HCT116 (cell line): Measurements from ENCODE around the gene KCND3. TPM values are rescaled to one million over a fixed set of nuclear protein-coding genes. Genes with fewer than 3 reads are reported as not detected.

Experiments
- ATAC-seq: fragments of 200-7000 bp; cut with Tn5 transposase; 2 replicates; pipeline ENCODE4 v1.9.1; 2020; ENCODE audit warnings: mild to moderate bottlenecking, moderate library complexity
- BruUV-seq: library from RNA; stranded (reverse); fragments of 400-500 nt; replicated peaks from 2 replicates; lab custom pipeline; 2021; lab: Mats Ljungman, UMichigan
- CTCF ChIA-PET: fragments of 300-600 bp; sonication (Branson Sonifier 250); formaldehyde crosslinking; loops from one replicate; lab custom pipeline; 2021; ENCODE audit warnings: antibody characterized with exemption; lab: Charles Lee
- POLR2A ChIA-PET: fragments of 300-600, 350-600 bp; sonication (Branson Sonifier 250); formaldehyde crosslinking; loops from one replicate; lab custom pipeline; 2021; ENCODE audit warnings: antibody characterized with exemption; lab: Charles Lee
- RAD21 ChIA-PET, 2 experiments: fragments of 300-600 bp; sonication (Branson Sonifier 250); formaldehyde crosslinking; loops; one replicate each; lab custom pipeline; 2023; ENCODE audit warnings: low total read pairs in 2 of 2; ENCODE audit not compliant: uncharacterized antibody in 2 of 2, unreplicated experiment in 2 of 2, low non-redundant PET in 1 of 2; lab: Charles Lee
- DNase-seq: peaks from one replicate; pipeline ENCODE4 v3.0.0-alpha.2; 2010; ENCODE audit warnings: low read depth, low spot score
- H2AFZ ChIP-seq: fragments of 200-600 bp; shearing (Covaris generic), sonication (generic); 2 replicates; pipeline ENCODE4 v1.6.1; 2017; ENCODE audit warnings: low read depth, mixed run types, mixed read lengths, antibody characterized with exemption, low read length; ENCODE audit not compliant: poor library complexity, severe bottlenecking
- H3K27ac ChIP-seq: 2 replicates; pipeline ENCODE4 v1.5.1; 2012; ENCODE audit warnings: low read depth, low read length
- H3K27me3 ChIP-seq: fragments of 200-600 bp; sonication (generic); 2 replicates; pipeline ENCODE4 v1.6.1; 2016; ENCODE audit warnings: mixed run types, low read length, mixed read lengths; ENCODE audit not compliant: insufficient read depth
- H3K36me3 ChIP-seq, 2 experiments: fragments of 200-500 bp in 1 of 2; fragments of 200-600 bp in 1 of 2; sonication (Bioruptor generic) in 1 of 2; sonication (generic) in 1 of 2; 2 replicates each; pipeline versions ENCODE4 v1.5.1 to v1.6.1; 2014 to 2016; ENCODE audit warnings: low read length in 2 of 2, inconsistent platforms in 1 of 2, mixed read lengths in 1 of 2, mixed run types in 1 of 2; ENCODE audit not compliant: insufficient read depth in 2 of 2, control insufficient read depth in 1 of 2
- H3K4me1 ChIP-seq, 2 experiments: fragments of 200-600 bp in 1 of 2; sonication (generic) in 1 of 2; 2 replicates each; pipeline versions ENCODE4 v1.5.1 to v1.6.1; 2012 to 2017; ENCODE audit warnings: low read length in 2 of 2, inconsistent platforms in 1 of 2, mild to moderate bottlenecking in 1 of 2, mixed read lengths in 1 of 2, mixed run types in 1 of 2, moderate library complexity in 1 of 2; ENCODE audit not compliant: insufficient read depth in 2 of 2, control insufficient read depth in 1 of 2
- H3K4me2 ChIP-seq: fragments of 200-600 bp; sonication (generic); 2 replicates; pipeline ENCODE4 v1.6.1; 2017; ENCODE audit warnings: mixed run types, low read length, mixed read lengths
- H3K4me3 ChIP-seq, 2 experiments: fragments of 200-600 bp in 1 of 2; sonication (generic) in 1 of 2; replicated peaks in 1 of 2; 2 replicates each; pipeline ENCODE4 v1.5.1; 2011 to 2016; ENCODE audit warnings: low read length in 2 of 2, control low read depth in 1 of 2, low read depth in 1 of 2, mild to moderate bottlenecking in 1 of 2, mixed read lengths in 1 of 2, mixed run types in 1 of 2
- H3K79me2 ChIP-seq: fragments of 200-600 bp; sonication (generic); 2 replicates; pipeline ENCODE4 v1.6.1; 2017; ENCODE audit warnings: mild to moderate bottlenecking, mixed run types, low read length, moderate library complexity, mixed read lengths; ENCODE audit not compliant: insufficient read depth
- H3K9ac ChIP-seq: fragments of 200-600 bp; sonication (generic); 2 replicates; pipeline ENCODE4 v1.6.1; 2016; ENCODE audit warnings: low read length, mixed read lengths
- H3K9me2 ChIP-seq: fragments of 200-600 bp; sonication (generic), shearing (Covaris generic); 2 replicates; pipeline ENCODE4 v1.6.1; 2017; ENCODE audit warnings: mixed run types, mild to moderate bottlenecking, moderate library complexity; ENCODE audit not compliant: insufficient read depth
- H3K9me3 ChIP-seq, 2 experiments: fragments of 200-500 bp in 1 of 2; fragments of 200-600 bp in 1 of 2; sonication (Bioruptor generic) in 1 of 2; sonication (generic) in 1 of 2; 2 replicates each; pipeline ENCODE4 v1.6.1; 2014 to 2017; ENCODE audit warnings: low read length in 2 of 2, mixed read lengths in 2 of 2, inconsistent platforms in 1 of 2, low read depth in 1 of 2, mild to moderate bottlenecking in 1 of 2, mixed run types in 1 of 2, moderate library complexity in 1 of 2; ENCODE audit not compliant: control insufficient read depth in 1 of 2, insufficient read depth in 1 of 2
- H4K20me1 ChIP-seq: fragments of 200-600 bp; sonication (generic), shearing (Covaris generic); 2 replicates; pipeline ENCODE4 v1.6.1; 2017; ENCODE audit warnings: mixed run types, mild to moderate bottlenecking, moderate library complexity; ENCODE audit not compliant: insufficient read depth
- ELF1 ChIP-seq: IDR thresholded peaks from 2 replicates; pipeline ENCODE4 v1.6.1; 2012; ENCODE audit warnings: low read depth, borderline replicate concordance
- EZH2 ChIP-seq: fragments of 200-600 bp; sonication (generic); IDR thresholded peaks from 2 replicates; pipeline ENCODE4 v1.6.1; 2017; ENCODE audit warnings: antibody characterized with exemption, mixed run types
- MAX ChIP-seq: IDR thresholded peaks from 2 replicates; pipeline ENCODE4 v1.6.1; 2012
- SRF ChIP-seq: IDR thresholded peaks from 2 replicates; pipeline ENCODE4 v1.6.1; 2012; ENCODE audit warnings: low read depth
- intact Hi-C: fragments of 100-400 bp; cut with micrococcal nuclease; formaldehyde crosslinking; loops from 2 replicates; pipeline ENCODE4 v1.10.0; 2022
- total RNA-seq: library from RNA; stranded (reverse); gene quantifications from one replicate; pipeline ENCODE4 v1.2.1, GENCODE V29; 2021; ENCODE audit not compliant: unreplicated experiment
- TF ChIP-seq, protein P1 (sequence below), 3 experiments: fragments of 200-600 bp in 1 of 3; sonication (generic) in 1 of 3; IDR thresholded peaks in 2 of 3; conservative IDR thresholded peaks in 1 of 3; 2 replicates each; pipeline ENCODE4 v1.5.1; 2012 to 2017; ENCODE audit warnings: low read depth in 2 of 3, low read length in 2 of 3, antibody characterized with exemption in 1 of 3, borderline replicate concordance in 1 of 3, control low read depth in 1 of 3, mild to moderate bottlenecking in 1 of 3, mixed read lengths in 1 of 3, mixed run types in 1 of 3, moderate library complexity in 1 of 3; ENCODE audit not compliant: insufficient read depth in 1 of 3

Gene KCND3
- total RNA-seq, 1 experiment from 2014 or later = 0.44 TPM

GRCh38 chr1:111729271-111729921, 260.1 kb downstream of the KCND3 start (continued):
- TF ChIP-seq, protein P1, sequence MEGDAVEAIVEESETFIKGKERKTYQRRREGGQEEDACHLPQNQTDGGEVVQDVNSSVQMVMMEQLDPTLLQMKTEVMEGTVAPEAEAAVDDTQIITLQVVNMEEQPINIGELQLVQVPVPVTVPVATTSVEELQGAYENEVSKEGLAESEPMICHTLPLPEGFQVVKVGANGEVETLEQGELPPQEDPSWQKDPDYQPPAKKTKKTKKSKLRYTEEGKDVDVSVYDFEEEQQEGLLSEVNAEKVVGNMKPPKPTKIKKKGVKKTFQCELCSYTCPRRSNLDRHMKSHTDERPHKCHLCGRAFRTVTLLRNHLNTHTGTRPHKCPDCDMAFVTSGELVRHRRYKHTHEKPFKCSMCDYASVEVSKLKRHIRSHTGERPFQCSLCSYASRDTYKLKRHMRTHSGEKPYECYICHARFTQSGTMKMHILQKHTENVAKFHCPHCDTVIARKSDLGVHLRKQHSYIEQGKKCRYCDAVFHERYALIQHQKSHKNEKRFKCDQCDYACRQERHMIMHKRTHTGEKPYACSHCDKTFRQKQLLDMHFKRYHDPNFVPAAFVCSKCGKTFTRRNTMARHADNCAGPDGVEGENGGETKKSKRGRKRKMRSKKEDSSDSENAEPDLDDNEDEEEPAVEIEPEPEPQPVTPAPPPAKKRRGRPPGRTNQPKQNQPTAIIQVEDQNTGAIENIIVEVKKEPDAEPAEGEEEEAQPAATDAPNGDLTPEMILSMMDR (IDR thresholded peaks at IDR 0.05 in 2 of 3, conservative IDR thresholded peaks at IDR 0.05 in 1 of 3; ENCODE audit: borderline replicate concordance in 1 of 3, insufficient read depth in 1 of 3, low read depth in 2 of 3, low read length in 2 of 3) = no peak
- no peak for TF ChIP-seq ELF1
- no peak for TF ChIP-seq EZH2

GRCh38 chr1:111727056-111727455, 262.4 kb downstream of the KCND3 start:
- H3K4me1 ChIP-seq = no peaks in the 10 kb centered on the region
- ChIA-PET POLR2A (no interaction called here), CTCF (interaction anchor here (2.7 kb wide), 1 partner anchor 20 kb away, joined by 7 read pairs; no protein-coding TSS in a partner anchor), RAD21 (no interaction called here)
- H3K27me3 ChIP-seq = no peaks in the 10 kb centered on the region
- no peaks in the 10 kb centered on the region for H3K79me2 ChIP-seq
- intact Hi-C loops = no loop called here
- no peaks in the 10 kb centered on the region for H3K9me2 ChIP-seq
- no peaks in the 10 kb centered on the region for H4K20me1 ChIP-seq
- ATAC-seq (no peak), DNase-seq (no peak)
- no peaks in the 10 kb centered on the region for H3K9me3 ChIP-seq
- H3K27ac ChIP-seq = no peak overlapping the region
- no peak overlapping the region for H3K4me2 ChIP-seq
- no peak overlapping the region for H3K4me3 ChIP-seq
- no TSS peak for BruUV-seq
- H2AFZ ChIP-seq = no peak overlapping the region
- H3K9ac ChIP-seq = no peak overlapping the region
- H3K36me3 ChIP-seq = no peaks in the 10 kb centered on the region
- TF ChIP-seq MAX = no peak
- TF ChIP-seq SRF = no peak
